ENCODE measurements around the gene VMAC.
A peak's percentile ranks its signal among the peaks of the same experiment; 100 is the strongest.

VMAC gene

DNA sequence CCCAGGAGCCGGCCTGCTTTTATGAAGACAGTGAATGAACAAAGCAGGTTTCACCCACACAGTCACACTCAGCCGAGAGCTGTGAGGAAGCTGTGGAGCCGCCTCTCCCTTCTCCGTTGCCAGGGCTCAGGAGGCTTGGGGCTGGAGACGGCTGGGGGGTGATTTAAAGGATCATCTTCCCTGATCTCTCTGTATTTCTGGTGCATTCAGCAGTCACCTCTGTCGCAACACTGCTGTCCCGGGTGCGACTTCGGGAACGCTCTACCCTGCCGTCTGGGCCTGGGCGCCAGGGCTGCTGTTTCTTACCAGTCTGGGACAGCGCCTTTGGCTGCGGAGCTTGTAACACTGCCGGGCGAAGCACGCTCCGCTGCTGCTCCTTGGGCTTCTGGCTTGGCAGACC is 27.5 kb downstream of the VMAC start:
- no peak for DNase-seq

DNA sequence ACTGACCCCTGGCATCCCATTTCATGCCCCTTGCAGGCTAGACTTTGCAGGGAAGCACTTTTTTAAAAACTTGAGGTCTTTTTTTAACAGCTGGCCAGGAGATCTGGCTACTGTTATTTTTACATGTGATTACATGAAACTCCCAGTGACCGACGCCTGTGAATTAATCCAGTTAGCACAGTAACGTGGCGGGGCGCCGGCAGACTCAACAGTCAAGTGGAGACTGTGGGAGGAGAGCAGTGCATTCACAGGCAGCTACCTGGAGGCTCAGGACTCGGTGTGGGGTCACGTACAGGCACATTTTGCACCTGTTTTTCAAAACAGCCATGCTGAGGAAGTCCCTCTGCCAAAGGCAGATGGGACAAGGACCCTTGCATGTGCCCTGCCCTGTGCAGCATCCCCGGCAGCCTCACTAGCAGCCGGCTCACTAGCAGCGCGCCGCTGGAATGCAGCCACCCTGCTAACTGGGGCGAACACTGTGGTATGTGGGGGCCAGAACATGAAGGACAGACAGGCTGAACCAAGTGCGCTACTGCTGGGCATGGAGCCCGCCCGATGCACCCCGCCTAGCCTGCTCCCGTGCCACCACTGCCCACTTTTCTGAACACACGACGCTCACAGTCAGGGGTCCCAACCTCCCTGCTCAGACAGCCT is 28.1 kb downstream of the VMAC start:
- no peak for DNase-seq

DNA sequence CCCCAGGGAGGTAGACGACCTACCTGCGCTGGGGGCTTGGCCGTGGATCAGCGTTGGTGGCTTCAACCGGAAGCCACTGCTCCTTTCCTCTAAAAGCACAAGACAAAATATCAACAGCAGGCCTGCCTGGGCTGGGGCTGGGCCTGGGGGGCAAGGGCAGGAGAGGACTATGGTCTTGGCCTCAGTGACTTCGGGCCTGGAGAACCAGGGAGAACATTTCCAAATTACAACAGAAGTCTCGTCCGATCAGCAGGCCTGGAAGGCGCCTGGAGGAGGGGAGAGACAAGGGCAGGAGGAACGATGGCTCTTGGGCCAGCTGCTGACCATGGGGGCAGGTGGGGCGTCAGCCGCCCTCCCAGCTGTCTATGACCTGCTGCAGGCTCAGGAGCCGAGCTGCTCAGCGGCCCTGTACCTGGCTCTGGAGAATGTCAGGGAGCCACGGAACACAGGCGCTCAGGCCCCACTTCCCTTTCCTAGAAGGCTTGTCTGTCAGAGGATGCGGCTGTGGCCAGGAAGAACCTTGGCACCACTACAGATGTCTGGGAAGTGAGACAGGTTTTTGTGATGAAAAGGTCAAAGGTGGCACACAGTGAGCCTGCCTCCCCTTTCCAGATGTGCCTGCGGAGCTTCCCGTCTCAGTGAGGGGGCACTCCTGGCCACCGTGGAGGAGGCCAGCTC is 28.9 kb downstream of the VMAC start:
- DNase-seq, result no peak

DNA sequence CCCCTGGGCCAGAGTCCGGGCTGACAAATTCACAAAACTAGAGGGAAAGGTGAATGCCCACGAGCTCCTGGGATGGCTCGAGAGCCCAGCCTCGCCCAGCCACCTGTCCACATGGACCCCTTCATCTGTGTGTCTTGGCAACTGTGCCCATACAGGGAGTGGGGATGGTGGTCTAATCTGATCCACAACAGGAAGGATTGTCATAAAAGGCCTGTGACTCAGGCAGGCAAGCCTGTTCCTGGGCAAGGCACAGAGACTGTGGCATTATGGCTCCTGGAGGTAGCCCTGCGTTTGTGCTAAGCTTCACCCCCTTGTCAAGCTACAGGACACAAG is 29.4 kb downstream of the VMAC start:
- no peak for DNase-seq

DNA sequence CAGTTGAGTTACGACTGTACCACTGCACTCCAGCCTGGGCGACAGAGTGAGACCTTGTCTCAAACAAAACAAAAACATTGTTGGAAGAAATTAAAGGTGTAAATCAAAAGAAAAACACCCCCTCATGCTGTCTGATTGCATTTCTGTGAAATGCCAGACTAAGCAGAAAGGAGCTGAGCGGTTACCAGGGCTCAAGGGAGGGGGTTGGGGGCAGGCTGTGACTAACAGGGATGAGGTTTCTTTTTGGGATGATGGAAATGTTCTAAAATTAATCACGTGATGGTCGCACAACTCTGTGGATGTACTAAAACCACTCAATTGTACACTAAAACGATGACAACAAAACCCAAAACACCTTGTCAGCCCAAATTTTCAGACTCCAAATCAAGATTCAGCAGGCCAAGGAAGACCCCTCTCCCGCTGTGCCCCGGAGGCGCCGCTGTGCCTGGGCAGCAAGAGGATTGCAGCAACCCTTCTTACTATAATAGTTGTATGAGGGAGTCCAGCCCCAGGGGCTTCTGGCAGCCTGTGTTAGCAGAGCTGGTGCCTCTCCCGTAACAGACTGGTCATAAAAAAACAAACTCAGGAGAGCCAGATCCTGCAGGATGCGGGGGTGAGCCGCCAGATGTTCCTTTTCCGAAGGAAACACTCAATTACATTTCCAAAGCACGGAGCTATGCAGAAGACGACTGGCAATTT is 30.3 kb downstream of the VMAC start:
- DNase-seq, result no peak

DNA sequence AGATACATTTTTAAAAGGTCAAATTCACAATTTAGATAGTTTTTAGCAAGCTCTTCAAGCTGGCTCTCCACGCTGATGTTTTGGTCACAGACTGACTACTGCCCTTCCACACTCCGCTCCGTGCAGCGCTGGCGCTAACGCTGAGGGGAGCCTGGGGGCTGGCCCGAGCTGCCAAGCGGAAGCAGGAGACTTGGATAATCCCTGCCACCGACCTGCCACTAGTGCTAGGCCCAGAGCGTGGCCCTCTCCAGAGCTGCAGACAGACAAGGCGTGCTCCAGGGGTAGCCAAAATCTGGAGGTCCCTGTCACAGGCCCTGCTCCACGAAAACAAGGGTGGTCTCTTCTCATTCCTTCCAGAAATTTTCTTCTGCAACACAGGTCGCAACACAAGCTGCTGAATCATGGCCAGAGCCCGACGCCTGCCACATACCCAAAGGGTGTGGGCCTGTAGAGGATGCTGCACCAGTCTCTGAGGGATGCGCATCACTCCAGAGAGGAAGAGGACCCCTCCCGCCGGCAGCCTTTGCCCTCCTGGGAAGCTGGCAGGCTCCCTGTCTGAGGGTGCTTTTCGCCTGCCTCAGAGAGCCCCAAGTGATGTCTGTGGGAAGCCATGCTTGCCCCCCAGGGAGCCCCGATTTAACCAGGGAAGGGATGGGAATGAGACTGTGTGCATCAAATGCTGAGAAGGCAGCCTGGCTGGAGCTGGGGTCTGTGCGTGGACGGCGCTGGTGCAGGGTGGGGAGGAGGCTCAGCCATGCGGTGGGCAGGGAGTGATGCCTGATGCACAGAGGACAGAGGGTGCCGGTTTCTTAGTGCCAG is 31.0 kb downstream of the VMAC start:
- DNase-seq, result no peak

DNA sequence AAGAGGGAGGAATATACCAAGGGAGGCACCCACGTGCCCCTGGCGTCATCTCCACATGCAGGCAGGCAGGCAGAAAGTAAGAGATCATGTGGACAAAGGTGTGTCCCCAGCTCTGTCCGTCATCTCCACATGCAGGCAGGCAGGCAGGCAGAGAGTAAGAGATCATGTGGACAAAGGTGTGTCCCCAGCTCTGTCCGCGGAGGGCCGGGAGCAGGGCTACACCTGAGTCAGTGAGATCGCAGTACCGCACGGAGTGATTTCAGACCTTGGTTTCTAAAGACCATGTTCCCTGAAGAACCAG is 31.6 kb downstream of the VMAC start:
- DNase-seq, result no peak

DNA sequence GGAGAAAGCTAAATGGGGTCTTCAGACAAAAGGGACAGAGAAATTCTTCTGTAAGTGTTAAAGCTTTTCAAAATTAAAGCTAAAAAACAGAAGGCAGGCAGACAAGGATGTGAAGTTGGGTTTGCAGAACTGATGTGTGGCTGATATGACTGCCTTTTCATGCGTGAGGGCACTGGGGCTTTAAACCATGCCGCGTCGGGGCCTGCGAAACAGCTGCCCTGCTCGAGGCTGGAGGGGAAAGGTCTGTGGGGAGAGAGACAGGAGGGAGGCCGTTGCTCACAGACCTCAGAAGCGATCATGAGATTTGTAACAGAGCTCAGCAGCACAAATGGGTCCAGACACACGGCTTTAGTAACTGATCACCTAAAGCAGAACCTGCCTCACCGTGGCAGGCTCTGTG is 32.9 kb downstream of the VMAC start:
- DNase-seq, result no peak

DNA sequence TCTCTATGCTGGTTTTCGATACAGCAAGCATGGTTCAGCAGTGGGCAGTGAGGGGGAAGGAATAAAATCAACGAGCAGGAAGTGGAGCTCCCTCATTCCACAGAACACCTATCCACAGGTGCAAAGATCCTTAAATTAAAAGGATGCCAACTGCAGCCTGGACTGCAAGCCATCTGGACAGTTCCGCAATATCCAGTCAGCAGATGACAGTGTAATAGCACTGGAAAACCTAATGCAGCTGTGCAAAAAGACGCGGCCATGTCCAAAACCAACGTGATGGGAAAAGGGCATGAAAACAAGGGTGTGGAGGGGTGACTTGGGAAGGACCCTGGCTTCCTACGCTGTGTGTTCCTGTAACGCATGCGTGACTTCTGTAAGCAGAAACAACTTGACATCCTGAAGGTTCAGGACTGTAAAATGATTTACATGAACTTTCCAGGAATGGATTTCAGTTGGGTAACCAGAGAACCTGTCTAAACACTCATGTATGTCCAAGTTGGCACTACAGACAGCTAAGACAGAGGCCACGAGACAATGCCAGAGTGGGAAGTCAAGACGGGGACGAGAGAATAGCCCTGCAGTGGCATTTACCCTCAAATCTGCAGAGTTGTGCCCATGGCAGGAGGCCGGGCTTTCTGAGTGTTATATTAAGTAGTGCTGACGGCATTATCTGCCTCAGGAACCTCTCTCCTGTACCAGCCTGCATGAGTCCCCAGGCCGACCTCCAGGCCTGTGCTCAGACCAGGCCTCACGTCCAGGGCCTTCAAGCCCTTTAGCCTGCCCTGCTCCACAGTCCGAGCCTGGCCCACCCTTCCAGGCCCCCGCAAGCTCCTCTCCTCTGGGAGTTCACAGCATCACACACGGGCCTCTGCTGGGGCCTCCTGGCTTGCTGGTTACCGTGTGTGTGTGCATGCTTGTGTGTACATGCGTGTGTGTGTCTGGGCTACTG is 35.9 kb downstream of the VMAC start:
- DNase-seq, result no peak

DNA sequence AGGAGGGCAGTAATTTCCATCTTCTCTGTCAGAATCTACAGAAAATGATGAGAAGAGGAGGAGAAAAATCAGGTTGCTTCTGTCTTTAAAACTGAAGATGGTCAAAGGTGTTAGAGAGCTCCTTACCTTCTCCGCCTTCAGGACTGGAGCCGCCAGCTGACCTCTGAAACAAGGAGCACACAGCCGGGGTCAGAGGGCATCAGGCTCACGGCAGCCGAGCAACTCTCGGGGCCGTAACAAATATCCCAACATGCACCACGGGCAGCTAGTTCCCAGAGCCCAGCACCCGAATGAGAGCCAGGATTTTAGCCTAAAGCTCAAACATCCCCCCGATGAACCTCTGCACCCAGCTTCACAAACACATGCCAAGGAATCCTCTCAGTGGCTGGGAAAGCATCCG is 37.0 kb downstream of the VMAC start:
- DNase-seq, result no peak

DNA sequence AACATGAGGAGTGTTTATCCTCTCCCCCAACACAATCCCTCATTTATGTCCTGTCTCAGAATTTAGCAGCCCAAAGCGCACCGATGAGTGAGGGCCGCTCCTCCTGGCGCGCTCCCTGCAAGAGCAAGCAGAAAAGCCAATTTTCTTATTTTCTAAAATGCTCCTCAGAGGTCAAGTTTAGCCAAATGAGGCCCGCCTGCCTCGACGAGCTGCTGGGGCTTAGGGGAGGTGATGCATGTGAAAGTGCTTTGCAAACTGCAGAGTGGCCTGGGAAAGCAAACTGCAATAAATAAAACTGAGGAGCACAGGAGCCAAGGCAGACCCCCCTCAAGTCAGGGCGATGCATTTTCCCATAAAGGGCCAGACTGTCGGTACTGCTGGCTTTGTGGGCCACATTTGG is 38.4 kb downstream of the VMAC start:
- no peak for DNase-seq

DNA sequence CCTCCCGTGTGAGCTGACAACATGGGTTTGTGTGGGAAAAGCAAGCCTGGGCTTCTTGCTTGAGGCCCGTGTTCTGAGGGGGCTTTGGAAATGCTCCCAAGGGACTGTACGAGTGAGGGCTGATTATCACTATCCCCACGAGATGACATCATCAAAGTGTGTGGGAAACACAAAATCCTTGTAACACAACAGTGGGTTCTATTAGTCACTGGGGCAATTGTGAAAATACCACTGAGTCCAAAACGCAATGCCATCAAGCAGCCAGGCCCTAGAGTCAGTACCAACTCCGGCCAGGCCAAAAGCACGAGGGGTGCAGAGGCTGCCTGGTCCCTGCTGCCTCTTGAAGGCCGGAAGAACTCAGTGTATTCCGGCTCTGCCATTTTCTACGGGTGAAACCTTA is 39.0 kb downstream of the VMAC start:
- DNase-seq, result peak; percentile 37

DNA sequence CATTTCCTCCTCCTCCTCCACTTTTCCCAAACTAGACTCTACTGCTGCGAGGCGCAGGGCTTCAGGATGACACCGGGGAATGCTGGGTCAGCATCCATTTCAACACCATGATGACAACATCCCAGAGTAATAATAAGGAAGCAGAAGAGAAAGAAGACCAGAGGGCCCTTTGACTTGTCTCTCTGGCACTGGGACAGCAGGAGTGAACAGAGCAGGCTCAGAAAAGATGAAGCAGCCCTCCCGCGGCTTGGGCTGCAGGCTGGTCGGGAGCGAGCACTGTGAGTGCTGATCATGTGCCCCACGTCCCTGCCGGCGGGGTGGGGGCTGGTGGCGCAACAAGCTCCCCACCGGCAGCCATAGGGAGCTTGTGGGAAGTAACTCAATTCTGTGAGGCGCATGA is 42.8 kb downstream of the VMAC start:
- peak; percentile 93 for DNase-seq

DNA sequence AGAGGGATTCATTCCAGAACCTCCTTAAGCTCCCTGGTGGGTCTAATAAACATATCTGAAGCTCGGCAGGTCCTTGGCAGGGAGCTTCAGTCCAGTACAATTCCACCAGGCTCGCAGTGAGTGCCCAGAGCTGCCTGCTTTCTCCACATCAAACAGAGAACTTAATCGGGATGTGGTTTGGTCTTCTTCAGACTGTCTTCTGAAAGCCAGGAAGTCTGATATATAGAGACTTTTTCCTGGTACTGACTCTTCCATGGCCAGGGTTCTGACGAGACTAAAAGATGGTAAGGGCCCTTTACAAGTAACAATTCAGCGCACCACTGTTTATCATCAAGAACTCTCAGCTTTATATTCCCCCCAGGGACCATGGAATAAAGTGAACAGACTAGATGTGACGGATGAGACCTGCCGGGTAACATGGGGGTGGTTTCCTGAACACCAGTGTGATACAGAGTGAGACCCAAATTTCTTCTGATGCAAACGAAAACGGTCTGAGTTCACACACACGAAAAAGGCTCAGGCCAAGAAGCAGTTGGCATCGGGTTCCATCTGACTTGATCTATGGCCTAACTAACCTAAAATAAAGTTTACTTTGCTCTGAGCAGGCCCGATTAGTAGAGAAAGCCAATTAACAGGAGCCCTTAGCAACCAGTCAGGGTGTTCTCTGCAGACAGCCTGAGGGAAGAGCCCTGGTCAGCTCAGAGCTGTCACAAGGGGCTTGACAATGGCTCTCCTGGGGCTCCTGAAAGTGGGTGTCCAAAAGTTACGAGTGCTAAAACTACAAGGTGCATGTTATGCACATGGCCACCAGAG is 44.3 kb downstream of the VMAC start:
- DNase-seq, result no peak

DNA sequence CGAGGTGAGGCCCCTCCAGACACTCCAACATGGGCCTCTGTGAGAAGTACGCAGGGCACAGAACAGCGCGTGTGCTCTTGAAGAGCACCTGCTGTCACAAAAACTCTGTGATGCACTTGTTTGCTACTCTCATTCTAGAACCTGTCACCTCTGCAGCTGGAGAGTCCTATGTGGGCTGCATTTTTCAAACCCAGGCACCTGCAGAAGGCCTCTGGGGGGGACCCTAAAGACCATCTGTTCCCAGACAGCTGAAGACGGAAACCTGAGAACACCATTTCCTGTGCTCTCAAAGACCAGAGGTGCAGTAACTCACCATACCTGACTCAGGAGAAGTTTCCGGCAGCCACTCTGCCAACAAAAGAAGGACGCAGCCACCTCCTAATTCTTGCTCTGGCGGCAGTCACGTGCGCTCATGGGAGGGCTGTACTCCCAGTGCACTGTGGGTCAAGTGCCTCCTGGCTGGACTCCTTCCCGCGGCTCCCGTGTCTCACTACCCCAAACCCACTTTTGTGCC is 45.2 kb downstream of the VMAC start:
- no peak for DNase-seq

DNA sequence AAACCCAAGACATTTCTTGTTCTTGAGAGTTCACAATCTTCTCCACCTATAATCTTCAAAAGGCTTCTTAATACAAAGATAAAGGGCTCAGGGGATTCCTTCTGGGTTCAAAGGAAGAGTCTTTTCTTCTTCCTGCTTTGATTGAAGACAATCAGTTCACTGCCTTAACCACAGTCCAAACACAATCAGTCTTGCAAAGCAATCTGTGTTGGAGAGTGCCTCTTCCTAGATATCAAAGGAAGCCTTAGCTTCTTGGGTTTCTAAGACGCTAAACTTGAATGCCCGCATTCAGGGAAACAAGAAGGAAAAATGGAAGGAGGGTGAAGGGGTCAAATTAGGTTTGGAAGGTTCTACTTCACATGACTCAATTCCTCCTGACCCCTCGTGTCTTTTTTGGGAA is 46.1 kb downstream of the VMAC start:
- DNase-seq, result no peak

DNA sequence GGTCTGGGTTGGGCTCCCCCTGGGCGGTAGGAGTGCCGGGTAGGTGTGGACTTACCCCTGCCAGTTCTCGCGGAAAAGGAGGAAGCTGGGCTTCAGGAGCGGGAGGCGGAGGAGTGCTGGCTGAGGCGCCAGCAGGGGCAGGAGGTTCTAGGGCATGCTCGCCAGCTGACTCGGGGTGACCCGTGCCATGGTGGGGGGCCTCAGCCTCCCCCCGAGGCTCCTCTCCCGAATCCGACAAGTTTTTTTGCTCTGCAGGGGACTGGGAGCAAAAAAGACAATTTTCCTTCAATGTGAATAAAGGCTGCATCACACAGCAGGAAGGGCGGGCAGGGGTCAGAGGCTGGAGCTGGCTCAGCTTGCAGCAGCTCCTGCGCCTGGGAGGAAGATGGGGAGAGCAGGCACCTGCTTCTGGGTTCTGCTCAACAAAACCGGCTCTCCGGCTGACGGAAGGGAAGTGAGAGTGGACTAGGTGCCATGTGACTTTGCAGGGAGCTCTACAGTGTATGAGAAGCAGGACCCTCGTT is 46.7 kb downstream of the VMAC start:
- peak; percentile 40 for DNase-seq

DNA sequence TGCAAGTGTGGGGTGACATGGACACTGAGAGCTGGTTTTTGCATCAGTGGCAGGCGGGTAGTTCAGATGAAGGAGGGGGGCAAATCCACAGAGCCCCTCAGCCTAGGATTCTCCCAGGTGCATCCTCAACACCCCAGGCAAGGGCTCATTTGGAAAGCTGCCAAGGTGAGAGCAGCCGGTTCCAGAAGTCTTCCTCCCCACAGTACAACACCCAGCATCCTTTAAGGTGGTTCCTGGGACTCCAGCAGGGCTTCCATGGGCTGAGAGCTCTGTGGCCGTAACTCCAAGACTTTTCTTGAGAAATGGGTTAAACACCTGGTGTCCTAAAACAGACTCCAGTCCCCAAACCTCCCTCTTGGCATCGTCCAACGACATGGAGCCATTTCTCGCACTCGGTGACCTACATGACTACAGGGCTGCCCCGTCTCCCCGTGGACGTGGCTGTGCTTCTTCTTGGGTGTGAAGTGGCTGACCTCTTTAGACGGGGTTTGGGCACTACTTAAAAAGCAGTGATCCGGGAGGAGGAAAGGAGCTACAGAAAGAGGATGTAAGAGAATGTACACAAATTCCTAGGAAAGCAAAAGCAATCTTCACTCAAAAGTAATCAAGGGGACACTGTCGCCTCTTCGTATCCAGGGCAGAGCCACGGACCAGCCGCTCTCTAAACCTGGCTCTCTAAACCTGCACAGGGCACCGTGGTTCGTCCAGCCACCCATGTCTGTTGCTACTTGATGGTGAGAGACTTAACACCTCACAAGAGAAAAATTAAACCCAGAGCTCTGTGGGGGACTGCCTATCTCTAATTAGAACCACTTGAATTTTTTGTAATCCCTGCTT is 47.7 kb downstream of the VMAC start:
- DNase-seq, result no peak

DNA sequence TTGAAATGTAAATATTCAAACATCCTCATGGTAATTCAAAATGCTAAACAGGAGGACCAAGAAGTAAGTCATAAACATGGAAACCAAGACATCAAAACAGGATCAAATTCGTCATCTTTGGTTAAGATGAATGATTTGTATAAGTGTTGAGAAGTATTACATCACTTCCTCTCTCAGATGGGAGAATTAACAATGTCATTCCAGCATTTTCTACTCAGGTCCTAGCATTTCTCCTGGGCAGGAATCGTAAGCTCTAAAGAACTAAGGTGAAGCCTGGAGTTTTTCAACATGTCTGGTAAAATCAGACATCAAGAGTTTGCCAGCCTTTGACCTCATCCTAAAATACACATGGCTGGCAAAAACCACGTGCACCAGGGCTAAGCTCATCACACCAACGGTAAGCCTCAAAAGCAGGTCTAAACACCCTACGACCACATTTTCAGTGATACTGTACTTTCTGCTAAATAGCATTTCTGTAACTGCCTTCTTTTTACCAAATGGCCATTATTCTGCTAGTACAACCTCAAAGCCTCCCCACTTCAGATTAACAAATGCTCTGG is 48.4 kb downstream of the VMAC start:
- DNase-seq, result peak; percentile 57

DNA sequence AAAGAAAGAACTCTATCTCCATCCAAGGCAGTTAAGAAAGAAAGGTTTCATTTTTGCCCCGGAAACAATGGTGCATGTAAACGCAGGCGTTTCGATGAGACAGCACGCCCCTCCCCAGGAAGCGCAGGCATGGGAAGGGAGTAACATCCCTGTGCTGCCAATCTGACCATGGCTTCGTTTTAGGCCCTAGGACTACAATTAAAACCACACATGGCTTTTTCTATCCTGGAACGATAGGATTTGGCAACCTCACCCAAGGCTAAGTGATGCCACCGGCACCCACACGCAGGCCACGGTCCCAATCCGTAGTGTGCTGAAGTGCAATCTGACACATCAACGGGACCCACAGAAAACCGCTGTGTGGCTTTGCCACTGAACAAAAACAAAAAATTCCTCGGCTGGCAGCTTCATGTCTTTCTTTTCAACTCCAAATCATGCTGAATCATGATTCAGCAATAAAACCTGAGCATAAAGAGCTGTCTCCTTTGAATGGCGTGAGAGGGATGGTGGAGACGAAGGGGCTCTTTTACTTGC is 49.1 kb downstream of the VMAC start:
- peak; percentile 55 for DNase-seq

Measured in inflammatory macrophage treated with lipopolysaccharide for 4 hours (primary cell).